ENCODE results near the gene ADGRL1. TPM values are rescaled to one million over a fixed set of nuclear protein-coding genes. Genes with fewer than 3 reads are reported as not detected.

The ADGRL1 gene
- total RNA-seq, 2 experiments from 2014 or later = 22.2 to 23.9 TPM

DNA sequence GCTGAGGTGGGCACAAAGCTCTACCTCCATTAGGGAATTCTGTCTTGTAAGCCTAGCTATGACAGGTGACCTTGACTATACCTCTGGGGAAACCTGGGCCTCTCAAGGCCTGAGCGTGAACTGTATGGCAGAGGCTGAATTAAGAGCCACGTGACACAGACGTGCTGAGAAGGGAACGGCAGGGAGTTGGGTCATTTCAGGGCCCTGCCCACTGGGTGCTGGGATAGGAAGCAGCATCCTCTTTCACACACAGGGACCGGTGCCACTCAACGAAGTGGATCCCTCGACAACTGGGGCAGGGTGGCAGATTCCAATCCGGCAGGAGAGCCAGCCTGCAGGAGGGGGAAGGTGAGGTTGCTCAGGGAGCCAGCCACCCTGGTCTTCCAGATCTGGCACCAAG lies 78.8 kb downstream of the ADGRL1 start:
- H3K27ac Mint-ChIP-seq = no peak overlapping the region
- ATAC-seq (ENCODE audit: poor library complexity) (no peak), DNase-seq (peak in 2 of 14 experiments; percentile 45 to 48)
- Histone ChIP-seq H3K27ac (ENCODE audit: low read depth in 1 of 2, low read length in 2 of 2) (no peak overlapping the region), H3K4me1 (ENCODE audit: insufficient read depth, low read length) (no peaks in the 10 kb centered on the region), H3K9me3 (ENCODE audit: control insufficient read depth in 1 of 2, insufficient read depth in 1 of 2, low read length in 2 of 2) (no peaks in the 10 kb centered on the region), H3K27me3 (ENCODE audit: control insufficient read depth in 1 of 2, insufficient read depth in 2 of 2, low read length in 2 of 2) (no peaks in the 10 kb centered on the region), H3K36me3 (ENCODE audit: insufficient read depth, low read length) (no peaks in the 10 kb centered on the region), H3K4me3 (ENCODE audit: low read length) (no peak overlapping the region)
- intact Hi-C loops (cut with DNase I, micrococcal nuclease) = no loop called here
- no peaks in the 10 kb centered on the region for H3K27me3 Mint-ChIP-seq
- POLR2A ChIA-PET = no interaction called here
- no peaks in the 10 kb centered on the region for H3K4me1 Mint-ChIP-seq (ENCODE audit: low read depth)
- H3K4me3 Mint-ChIP-seq = no peak overlapping the region
- H3K9me3 Mint-ChIP-seq = no peaks in the 10 kb centered on the region
- CTCF ChIA-PET = interaction anchor here (2.7 kb wide), 1 partner anchor 9 kb away, joined by 8 read pairs; the partner anchor contains the start of gene ASF1B
- TF ChIP-seq, protein P1, sequence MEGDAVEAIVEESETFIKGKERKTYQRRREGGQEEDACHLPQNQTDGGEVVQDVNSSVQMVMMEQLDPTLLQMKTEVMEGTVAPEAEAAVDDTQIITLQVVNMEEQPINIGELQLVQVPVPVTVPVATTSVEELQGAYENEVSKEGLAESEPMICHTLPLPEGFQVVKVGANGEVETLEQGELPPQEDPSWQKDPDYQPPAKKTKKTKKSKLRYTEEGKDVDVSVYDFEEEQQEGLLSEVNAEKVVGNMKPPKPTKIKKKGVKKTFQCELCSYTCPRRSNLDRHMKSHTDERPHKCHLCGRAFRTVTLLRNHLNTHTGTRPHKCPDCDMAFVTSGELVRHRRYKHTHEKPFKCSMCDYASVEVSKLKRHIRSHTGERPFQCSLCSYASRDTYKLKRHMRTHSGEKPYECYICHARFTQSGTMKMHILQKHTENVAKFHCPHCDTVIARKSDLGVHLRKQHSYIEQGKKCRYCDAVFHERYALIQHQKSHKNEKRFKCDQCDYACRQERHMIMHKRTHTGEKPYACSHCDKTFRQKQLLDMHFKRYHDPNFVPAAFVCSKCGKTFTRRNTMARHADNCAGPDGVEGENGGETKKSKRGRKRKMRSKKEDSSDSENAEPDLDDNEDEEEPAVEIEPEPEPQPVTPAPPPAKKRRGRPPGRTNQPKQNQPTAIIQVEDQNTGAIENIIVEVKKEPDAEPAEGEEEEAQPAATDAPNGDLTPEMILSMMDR (IDR thresholded peaks at IDR 0.05) = no peak
- no peaks in the 10 kb centered on the region for H3K36me3 Mint-ChIP-seq (ENCODE audit: low read depth)

DNA sequence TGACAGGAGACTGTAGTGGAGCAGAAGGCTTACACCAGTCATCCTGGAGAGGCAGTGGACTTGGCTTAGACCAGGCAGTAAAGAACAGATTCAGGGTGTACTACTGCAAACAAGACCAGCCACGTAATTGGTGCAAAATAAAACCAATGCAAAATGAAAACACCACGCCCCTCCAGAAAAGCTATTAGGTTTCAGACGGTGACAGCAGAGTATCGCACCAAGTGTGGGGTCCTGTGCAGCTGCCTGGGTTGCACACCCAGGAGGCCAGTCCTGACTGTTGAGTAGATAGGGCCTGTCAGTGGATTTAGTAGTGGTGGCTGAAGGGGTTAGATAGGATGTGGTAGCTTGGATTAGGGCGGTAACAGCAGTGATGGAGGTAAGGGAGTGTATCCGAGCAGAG lies 83.0 kb downstream of the ADGRL1 start:
- H3K4me3 ChIP-seq (ENCODE audit: low read length) = no peak overlapping the region
- ChIA-PET CTCF (interaction anchor here (1.2 kb wide), 1 partner anchor 14 kb away, joined by 4 read pairs; the partner anchor contains the start of gene ASF1B), POLR2A (interaction anchor here (1.3 kb wide), 1 partner anchor 14 kb away, joined by 3 read pairs; no protein-coding TSS in a partner anchor)
- H3K27me3 Mint-ChIP-seq = no peaks in the 10 kb centered on the region
- peaks cover 14% of the 10 kb centered on the region for H3K4me1 ChIP-seq (ENCODE audit: insufficient read depth, low read length)
- H3K4me1 Mint-ChIP-seq (ENCODE audit: low read depth) = peaks cover 9% of the 10 kb centered on the region
- no peaks in the 10 kb centered on the region for H3K36me3 ChIP-seq (ENCODE audit: insufficient read depth, low read length)
- intact Hi-C loops (cut with DNase I, micrococcal nuclease) = no loop called here
- no peaks in the 10 kb centered on the region for H3K36me3 Mint-ChIP-seq (ENCODE audit: low read depth)
- DNase-seq (no peak), ATAC-seq (ENCODE audit: poor library complexity) (no peak)
- H3K4me3 Mint-ChIP-seq = no peak overlapping the region
- no peaks in the 10 kb centered on the region for H3K27me3 ChIP-seq (ENCODE audit: control insufficient read depth in 1 of 2, insufficient read depth in 2 of 2, low read length in 2 of 2)
- H3K9me3 ChIP-seq (ENCODE audit: control insufficient read depth in 1 of 2, insufficient read depth in 1 of 2, low read length in 2 of 2) = no peaks in the 10 kb centered on the region
- H3K27ac Mint-ChIP-seq = no peak overlapping the region
- TF ChIP-seq, protein P1 (IDR thresholded peaks at IDR 0.05) = no peak
- no peaks in the 10 kb centered on the region for H3K9me3 Mint-ChIP-seq
- H3K27ac ChIP-seq (ENCODE audit: low read depth in 1 of 2, low read length in 2 of 2) = no peak overlapping the region

DNA sequence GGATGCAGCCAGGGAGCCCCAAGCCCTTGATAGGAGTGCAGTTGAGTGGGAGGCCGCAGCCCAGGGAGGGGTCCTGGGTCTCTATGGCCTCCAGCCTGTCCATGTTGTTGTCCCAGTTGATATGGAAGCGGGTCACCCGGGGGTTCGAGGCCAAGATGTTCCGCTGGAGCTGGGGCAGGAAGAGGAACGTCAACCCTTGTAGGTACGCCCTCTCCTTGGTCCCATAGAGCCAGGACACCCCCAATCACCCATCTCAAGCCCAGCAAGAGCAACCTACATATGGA lies 85.5 kb downstream of the ADGRL1 start:
- no peak for DNase-seq
- Mint-ChIP-seq H3K27ac (no peak overlapping the region), H3K36me3 (ENCODE audit: low read depth) (peaks cover 13% of the 10 kb centered on the region), H3K9me3 (no peaks in the 10 kb centered on the region), H3K4me3 (no peak overlapping the region), H3K27me3 (no peaks in the 10 kb centered on the region), H3K4me1 (ENCODE audit: low read depth) (peaks cover 31% of the 10 kb centered on the region)
- ATAC-seq (ENCODE audit: poor library complexity) = no peak
- Histone ChIP-seq H3K27ac (ENCODE audit: low read depth in 1 of 2, low read length in 2 of 2) (no peak overlapping the region), H3K36me3 (ENCODE audit: insufficient read depth, low read length) (no peaks in the 10 kb centered on the region), H3K27me3 (ENCODE audit: control insufficient read depth in 1 of 2, insufficient read depth in 2 of 2, low read length in 2 of 2) (no peaks in the 10 kb centered on the region), H3K9me3 (ENCODE audit: control insufficient read depth in 1 of 2, insufficient read depth in 1 of 2, low read length in 2 of 2) (no peaks in the 10 kb centered on the region), H3K4me3 (ENCODE audit: low read length) (no peak overlapping the region), H3K4me1 (ENCODE audit: insufficient read depth, low read length) (peaks cover 32% of the 10 kb centered on the region)
- ChIA-PET POLR2A (no interaction called here), CTCF (no interaction called here)
- TF ChIP-seq, protein P1 (IDR thresholded peaks at IDR 0.05) = no peak
- intact Hi-C loops (cut with DNase I, micrococcal nuclease) = no loop called here

All from CD4-positive, alpha-beta T cell (primary cell).